Adipose tissue (tissue), 3 donors: ENCODE data around the gene DENND5B. TPM values are rescaled to one million over a fixed set of nuclear protein-coding genes. Genes with fewer than 3 reads are reported as not detected.

Source experiments
- H3K27ac ChIP-seq: one replicate; pipeline ENCODE4 v1.5.1; 2013; ENCODE audit warnings: low read depth, low read length
- WGBS, 3 donors: extraction: QIAGEN DNeasy Blood & Tissue Kit; methylation state at CpG; one replicate each; pipeline ENCODE4 v1.1.7; 2013; 5-methylcytosine and 5-hydroxymethylcytosine counted together
- polyA plus RNA-seq, 3 donors: library from polyadenylated mRNA; stranded (reverse); fragments of 200-250 nt; gene quantifications; one replicate each; pipeline ENCODE4 v1.2.3, GENCODE V29; 2013
- donor health status: healthy with polysubstance abuse.
- donor health status: Bipolar disorder and iron deficiency.
- donor health status: healthy.

Gene DENND5B
- polyA plus RNA-seq, 3 donors: 2.4 to 4.9 (median 3.3) TPM

DNA sequence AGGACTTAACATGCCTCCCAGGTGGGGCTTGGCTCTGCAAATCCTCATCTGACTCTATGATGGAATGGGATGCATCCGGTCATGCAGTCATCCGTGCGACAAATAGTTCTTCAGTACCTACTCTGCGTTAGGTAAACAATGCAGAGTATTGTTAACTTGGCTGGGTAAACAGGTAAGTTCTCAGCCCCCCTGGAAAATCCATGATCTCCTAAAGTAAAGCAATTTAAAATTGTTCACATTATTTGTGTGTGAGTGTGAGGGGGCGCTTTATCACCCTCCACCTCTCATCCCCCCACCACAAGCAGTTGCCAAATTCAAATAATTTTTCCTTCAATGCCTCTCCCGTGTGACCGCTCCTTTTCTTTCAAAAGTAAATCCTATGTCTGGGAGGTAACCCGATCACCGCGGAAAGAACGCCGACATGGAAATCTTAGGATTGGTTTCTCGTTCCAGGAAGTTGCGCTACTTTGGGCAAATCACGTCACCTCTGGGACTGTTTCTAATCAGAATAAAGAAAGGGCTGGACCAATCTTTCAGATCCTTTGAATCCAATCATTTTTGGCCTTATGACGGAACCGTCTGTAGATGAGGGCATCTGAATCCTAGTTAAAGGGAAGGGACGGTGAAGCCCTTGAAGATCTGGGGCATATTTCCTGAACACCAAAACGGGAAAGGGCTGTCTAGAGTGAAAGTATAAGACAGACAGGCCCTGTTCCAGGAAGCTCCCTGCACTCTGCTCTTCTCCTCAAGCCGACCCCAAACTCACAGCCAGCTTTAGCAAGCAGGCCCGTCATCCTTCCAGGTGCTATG, 221.0 kb downstream of the DENND5B start:
- peak overlapping the region; percentile 40 for H3K27ac ChIP-seq
- 30 to 48% (median 36%) methylated on average over 21 of the region's 21 CpGs for WGBS, 3 donors

DNA sequence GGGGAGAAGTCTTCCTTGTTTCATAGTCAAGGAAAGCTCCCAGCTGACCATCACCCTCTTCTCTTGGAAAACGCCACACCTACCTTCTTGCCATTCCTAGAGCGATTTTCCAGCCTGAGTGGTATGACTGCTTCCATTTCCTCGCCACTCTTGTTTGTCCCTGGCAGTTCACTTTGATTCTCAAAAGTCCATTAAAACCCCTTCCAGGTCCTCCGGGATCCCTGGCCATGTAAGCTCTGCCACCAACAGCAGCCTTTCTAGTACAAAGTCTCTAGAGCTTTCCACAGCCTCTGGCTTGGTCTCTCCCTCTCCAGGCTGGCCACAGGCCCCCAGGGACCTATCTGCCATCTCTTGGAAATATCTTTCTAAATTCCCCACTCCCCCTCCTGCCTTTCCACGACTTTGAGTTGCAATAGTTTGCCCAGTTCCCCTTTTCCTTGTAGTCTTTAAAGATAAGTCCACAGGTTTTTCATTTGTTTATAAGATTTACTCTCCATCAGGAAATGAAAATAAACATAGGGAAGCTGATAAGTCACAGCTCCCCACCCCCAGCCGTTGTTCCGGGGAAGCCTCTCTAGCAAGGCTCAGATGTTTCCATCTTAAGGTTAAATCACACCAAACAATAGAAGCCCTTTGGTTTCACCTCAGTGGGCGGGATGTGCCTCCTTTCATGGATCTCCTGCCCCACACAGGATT, 222.1 kb downstream of the DENND5B start:
- WGBS, 3 donors: 44 to 51% (median 45%) methylated on average over 8 of the region's 8 CpGs
- H3K27ac ChIP-seq: no peak overlapping the region

DNA sequence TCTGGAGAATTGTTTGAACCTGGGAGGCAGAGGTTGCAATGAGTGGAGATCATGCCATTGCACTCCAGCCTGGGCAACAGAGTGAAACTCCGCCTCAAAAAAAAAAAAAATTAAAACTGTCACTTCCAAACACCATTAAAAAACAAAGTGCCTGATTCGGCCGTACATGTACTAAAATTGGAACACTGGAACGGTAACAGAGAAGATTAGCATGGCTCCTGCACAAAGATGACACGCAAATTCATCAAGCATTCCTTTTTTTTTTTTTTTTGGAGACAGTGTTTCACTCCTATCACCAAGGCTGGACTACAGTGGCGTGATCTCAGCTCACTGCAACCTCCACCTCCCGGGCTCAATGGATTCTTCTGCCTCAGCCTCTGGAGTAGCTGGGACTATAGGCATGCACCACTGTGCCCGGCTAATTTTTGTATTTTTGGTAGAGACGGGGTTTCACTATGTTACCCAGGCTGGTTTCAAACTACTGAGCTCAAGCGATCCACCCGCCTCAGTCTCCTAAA, 224.8 kb downstream of the DENND5B start:
- 85 to 91% (median 86%) methylated on average over 11 of the region's 11 CpGs for WGBS, 3 donors
- H3K27ac ChIP-seq: no peak overlapping the region

DNA sequence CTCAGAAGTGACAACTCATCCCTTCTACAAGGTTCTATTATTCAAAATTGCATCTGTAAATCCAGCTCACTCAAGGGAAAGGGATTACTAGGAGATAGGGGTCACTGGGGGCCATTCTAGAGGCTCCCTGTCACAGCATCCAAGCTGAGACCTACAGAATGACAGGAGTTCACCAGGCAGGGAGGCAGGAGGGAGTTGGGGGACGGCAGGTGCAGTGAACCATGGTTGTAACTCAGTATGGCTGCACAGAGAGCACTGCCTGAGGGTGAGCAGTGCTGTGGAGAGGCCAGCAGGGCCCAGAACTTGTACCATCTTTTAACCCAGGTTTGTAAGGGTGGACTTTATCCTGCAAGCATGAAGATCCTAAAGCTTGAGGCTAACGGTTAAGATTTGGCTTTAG, 227.1 kb downstream of the DENND5B start:
- H3K27ac ChIP-seq: no peak overlapping the region
- WGBS, 3 donors: 80 to 94% (median 86%) methylated on average over 2 of the region's 2 CpGs

DNA sequence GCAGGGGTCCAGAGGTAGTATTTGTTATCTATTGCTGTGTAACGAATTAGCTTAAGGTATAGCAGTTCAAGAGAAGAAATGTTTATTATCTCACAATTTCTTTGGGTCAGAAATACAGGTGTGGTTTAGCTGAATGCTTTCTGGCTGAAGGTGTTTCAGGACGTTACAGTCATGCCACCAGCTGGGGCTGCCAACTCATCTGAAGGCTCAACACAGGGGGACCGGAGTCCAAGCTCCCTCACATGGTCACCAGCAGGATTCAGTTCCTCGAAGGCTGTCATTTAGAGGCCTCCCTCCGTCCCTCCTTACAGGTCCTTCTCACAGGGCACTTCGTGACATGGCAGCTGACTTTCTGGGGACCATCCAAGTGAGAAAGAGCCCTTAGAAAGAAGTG, 227.5 kb downstream of the DENND5B start:
- H3K27ac ChIP-seq: no peak overlapping the region
- 63 to 76% (median 64%) methylated on average over 6 of the region's 6 CpGs for WGBS, 3 donors

DNA sequence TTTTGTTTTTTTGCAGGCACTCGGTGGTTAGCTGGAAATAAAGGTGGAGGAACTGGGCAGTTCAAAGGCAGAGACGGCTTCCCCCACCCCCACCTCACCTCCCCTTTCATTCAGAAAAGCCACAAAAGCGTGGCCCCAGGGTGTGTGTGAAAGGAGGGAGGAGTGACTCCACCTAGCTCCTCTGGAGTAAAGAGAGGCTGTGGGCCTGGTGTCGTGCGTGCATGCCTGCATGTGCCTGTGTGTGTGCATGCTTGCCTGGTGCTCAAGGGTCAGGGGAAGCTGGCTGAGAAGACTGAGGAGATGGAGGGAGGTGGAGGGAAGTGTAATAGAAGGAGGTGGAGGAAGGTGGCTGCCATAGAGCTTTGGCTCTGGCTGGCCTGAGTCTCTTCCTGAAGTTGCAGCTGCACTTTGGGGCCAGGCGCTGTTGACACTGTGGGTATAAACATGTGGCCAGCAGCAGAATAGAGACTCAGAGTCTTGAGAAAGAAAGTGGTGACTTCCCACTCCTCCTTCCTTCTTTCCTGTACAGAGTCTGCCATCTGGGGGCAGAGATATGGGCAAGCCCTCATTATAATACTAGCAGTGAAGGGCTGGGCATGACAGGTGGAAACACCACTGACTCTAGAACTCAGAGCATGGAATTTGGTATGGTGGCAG, 228.0 kb downstream of the DENND5B start:
- H3K27ac ChIP-seq: no peak overlapping the region
- WGBS, 3 donors: 29 to 63% (median 44%) methylated on average over 6 of the region's 6 CpGs

DNA sequence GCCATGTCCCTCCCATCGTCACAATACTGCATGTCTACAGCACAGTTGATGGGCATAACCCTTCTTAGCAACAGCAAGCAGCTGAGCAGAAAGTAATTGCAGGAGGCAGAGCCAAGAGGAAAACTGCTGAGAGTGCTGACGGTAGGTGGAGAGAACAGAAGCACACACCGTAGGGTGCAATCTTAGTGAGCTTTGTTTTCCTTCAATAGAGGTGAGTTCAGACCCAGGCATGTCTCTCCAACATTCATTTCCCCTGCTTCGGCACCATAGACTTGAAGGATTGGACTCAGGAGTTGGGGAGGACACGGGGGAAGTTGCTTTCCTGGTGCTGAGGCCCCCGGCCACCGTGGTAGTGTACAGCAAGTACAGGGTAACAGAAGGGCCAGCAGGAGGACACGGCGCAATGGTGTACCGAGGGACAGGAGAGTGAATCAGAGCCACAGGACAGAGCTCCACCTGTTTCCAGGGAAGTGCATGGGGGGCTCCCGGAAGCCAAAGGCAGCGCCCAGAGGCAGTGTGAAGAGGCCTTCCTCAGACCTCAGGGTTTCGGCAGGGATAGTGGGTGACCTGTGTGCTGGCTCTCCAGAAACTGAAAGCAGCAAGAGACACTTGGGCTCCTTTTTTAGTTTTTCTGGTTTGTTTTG, 228.7 kb downstream of the DENND5B start:
- no peak overlapping the region for H3K27ac ChIP-seq
- WGBS, 3 donors: 45 to 57% (median 47%) methylated on average over 13 of the region's 13 CpGs

DNA sequence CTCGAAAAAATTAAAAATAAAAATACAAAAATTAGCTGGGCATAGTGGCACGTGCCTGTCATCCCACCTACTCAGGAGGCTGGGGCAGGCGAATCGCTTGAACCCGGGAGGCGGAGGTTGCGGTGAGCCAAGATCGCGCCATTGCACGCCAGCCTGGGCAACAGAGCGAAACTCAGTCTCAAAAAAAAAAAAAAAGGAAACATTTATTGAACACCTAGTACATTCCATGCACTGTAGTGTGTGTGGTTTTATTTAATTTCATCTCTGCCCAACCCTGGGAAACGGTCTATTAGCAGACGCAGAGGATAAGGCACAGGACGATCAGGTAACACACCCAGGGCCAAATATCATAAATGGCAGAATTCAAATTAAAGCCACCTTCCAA, 229.2 kb downstream of the DENND5B start:
- 89 to 95% (median 94%) methylated on average over 14 of the region's 14 CpGs for WGBS, 3 donors
- H3K27ac ChIP-seq: no peak overlapping the region

DNA sequence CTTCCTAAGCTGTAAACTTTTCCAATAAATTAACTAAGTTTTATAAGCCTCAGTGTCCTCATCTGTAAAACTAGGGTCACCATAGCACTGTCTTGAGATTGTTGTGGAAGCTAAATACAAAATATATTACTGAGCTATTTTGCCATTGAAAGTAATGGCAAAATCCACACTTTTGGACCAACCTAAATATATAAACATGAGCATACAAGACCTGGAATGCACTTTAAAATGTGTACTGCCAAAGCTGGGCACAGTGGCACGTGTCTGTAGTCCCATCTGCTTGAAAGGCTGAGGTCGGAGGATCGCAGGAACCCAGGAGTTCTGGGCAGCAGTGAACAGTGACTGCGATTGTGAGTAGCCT, 235.2 kb downstream of the DENND5B start:
- no peak overlapping the region for H3K27ac ChIP-seq
- 67 to 92% (median 77%) methylated on average over 4 of the region's 4 CpGs for WGBS, 3 donors

DNA sequence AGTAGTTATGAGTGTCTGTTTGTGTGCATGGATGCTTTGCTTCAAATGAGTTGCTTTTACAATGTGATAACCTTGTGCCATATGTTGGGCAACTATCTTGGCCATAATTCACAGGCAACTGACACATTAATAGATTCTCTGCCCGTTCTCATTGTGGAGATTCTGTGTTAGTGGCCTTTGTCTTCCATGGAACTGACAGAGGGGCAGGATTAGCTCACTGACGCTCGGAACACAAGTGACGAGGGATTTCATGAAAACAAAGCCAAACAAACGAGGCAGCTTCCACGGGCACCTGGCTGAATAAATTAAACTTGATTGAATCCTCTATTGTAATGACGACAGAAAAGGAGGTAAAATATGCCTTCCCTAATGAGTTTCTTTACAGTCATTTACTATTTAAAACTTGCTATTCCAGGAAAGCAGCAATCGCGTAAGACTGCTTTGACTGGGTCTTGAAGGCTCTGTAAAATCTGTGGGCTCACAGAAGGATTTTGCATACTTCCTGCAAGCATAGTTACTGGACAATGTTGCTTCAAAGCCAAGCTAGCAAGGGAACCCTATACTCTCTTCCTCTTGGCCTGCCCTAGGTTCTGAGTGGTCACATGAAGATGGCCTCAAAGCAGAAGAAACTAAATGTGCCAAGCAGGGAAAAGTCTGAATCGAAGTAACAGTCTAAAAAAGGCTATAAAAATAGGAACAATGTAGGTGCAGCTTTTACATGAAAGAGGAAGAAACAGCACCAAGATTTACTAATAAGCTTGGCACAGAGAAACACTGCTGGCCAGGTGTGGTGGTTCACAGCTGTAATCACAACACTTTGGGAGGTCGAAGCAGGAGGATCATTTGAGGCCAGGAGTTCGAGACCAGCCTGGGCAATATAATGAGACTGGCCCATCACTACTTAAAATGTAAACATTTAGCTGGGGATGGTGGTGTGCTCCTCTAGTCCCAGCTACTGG, 236.9 kb downstream of the DENND5B start:
- WGBS, 3 donors: 39 to 62% (median 48%) methylated on average over 12 of the region's 12 CpGs

DNA sequence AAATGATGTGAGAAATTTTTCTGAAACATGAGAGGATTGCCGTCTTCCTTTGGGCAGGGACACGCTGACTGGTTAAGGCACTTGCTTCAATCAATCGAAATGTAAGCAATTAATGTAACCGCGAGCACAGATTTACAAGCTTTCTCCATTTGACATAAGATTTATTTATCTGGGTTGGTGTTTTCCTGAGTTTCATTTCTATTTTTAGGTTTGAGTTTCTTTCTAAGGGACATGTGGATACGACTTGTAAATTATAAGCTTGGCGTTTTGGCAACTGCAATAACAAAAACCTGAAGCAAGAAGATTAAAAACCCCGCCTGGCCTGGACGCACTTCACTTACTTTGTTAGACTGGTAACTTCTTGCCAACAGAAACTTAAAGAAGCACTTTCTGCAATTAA, 244.7 kb downstream of the DENND5B start:
- WGBS, 3 donors: 37 to 69% (median 39%) methylated on average over 9 of the region's 9 CpGs
- H3K27ac ChIP-seq: no peak overlapping the region

More for the DNA sequence above, 236.9 kb downstream of the DENND5B start:
- H3K27ac ChIP-seq: no peak overlapping the region

DNA sequence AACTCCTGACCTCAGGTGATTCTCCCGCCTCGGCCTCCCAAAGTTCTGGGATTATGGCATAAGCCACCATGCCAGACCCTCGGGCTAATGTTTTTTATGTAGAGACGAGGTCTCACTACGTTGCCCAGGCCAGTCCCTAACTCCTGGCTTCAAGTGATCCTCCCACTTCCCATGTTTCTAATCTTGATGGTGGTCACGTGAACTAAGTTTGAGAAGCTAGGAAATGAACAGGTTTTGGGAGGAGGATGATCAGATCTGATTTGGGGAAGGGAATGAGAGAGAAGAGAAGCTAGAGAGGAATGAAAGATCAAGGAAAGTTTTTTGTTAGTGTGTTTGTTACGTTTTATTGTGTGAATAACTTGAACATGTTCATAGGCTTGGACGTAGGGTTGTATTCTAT, 247.8 kb downstream of the DENND5B start:
- no peak overlapping the region for H3K27ac ChIP-seq
- 88 to 93% (median 91%) methylated on average over 8 of the region's 8 CpGs for WGBS, 3 donors

DNA sequence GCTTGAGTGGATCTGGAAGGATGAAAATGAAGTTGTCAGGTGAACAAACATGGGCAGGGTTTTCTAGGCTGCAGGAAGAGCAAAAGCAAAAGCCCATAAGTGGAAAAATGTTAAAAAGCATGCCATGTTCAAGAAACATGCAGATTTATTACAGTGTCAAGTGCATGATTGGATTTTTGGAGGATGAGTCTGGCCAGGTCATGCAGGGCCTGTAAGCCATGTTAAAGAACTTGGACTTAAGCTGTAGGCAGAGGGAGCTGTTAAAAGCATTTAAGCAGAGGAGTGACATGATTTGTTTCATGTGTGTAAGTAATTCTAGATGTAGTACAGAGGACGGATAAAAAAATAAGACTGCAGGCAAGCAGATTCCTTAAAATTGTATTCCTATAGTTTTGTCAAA, 248.7 kb downstream of the DENND5B start:
- no peak overlapping the region for H3K27ac ChIP-seq
- 77 to 82% (median 79%) methylated on average over 1 of the region's 1 CpG for WGBS, 3 donors

DNA sequence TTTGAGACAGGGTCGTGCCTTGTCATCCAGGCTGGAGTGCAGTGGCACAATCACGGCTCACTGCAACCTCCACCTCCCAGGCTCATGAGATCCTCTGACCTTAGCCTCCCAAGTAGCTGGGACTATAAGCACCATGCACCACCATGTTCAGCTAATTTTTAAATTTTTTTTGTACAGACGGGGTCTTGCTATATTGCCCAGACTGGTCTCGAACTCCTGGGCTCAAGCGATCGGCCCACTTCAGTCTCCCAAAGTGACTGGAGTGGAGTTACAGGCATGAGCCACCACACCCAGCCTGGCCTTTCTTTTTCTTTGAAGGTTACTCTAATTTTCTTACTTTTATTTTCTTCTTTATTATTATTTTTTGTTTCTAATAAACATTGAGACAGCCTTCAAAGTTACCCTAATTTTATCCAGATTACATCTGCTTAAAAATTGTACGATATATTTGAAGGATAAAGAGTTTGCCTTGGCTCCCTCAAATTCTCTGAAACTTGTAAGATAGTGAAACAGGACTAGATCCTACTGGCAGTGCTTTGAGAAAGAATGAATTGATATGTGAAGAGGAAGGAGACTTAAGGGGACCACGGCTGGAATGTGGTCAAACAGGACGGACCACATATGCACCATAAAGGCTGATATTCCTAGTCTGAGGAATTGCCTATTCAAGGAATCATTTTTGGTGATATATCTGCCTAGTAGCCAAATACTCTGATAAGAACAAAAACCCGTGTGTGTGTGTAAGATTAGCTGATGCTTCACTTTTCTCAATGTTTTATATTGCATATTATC, 250.9 kb downstream of the DENND5B start:
- WGBS, 3 donors: 79 to 92% (median 89%) methylated on average over 10 of the region's 10 CpGs
- no peak overlapping the region for H3K27ac ChIP-seq

DNA sequence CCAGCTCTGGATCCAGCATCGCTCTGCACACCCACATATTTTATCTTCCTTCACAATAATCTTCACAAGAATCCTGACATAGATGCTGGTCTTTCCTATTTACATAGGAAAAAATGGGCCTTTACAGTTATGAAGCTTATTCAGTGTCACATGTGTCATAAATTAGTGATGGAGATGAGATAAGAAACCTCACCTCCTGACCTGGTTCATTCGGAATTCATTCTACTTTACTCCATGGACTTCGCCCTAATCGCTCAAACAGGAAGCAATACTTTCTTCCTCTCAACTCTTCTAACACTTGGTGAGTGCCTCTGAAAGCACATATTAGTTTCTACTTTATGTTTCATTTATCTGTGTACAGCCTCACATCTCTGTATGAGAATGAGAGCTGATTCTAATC, 253.0 kb downstream of the DENND5B start:
- 55 to 61% (median 58%) methylated on average over 4 of the region's 4 CpGs for WGBS, 3 donors
- no peak overlapping the region for H3K27ac ChIP-seq
